Urothelium cell line (cell line): ENCODE data around the gene UHRF1.
A peak's percentile ranks its signal among the peaks of the same experiment; 100 is the strongest.
"Not testable (repeated sequence)": the region's sequence is repeated elsewhere in the genome, so short reads cannot be mapped to it uniquely, and the experiment has no call there.

Experiments used
- DNase-seq: peaks from one replicate; pipeline ENCODE4 v3.0.0; 2011; ENCODE audit warnings: low spot score, mixed read lengths
- FAIRE-seq: peaks from 2 replicates; lab custom pipeline; 2011; peaks lifted over from hg19 to GRCh38; lab: Jason Lieb, UNC

The UHRF1 gene

GRCh38 chr19:4896372-4896771 is 12.9 kb upstream of the UHRF1 start:
- DNase-seq (peak; percentile 31), FAIRE-seq (no peak)

GRCh38 chr19:4897146-4897545 is 12.2 kb upstream of the UHRF1 start:
- FAIRE-seq (no peak), DNase-seq (no peak)

GRCh38 chr19:4900879-4901278 is 8.4 kb upstream of the UHRF1 start:
- FAIRE-seq, DNase-seq: not testable (repeated sequence)

DNA sequence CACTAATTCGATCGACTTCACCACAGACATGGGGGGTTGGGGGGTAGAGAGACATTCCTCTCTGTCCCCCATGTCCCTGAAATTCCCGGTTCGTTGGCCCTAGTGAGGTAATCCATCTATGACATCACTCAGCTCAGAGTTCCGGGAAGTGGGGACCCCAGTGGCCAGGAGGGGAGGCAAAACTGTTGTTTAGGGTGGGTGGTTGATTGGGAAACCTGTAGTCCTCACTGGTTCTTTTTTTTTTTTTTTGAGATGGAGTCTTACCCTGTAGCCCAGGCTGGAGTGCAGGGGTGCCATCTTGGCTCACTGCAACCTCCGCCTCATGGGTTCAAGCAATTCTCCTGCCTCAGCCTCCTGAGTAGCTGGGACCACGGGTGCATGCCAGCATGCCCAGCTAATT is 6.5 kb upstream of the UHRF1 start, which contains the start of gene ARRDC5:
Gene ARRDC5 (minus strand): TSS at position 101 of the 400 bp plus-strand sequence. CDS start 71 bp downstream, at position 30.
- DNase-seq (no peak), FAIRE-seq (no peak)

DNA sequence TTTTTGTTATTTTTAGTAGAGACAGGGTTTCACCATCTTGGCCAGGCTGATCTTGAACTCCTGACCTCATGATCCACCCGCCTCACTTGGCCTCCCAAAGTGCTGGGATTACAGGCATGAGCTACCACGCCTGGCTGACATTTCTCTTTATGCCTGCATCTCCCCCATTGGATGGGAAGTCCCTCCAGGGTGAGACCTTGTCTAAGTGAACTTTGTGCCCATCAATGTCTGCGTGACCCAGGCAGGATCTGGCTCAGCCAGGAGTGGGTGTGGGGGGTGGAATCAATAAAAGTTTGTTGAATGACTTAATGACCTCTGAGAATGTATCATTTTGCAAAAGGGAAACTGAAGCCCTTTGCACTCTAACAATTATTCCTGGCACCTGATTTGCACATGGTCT is 4.8 kb upstream of the UHRF1 start:
- FAIRE-seq: no peak

DNA sequence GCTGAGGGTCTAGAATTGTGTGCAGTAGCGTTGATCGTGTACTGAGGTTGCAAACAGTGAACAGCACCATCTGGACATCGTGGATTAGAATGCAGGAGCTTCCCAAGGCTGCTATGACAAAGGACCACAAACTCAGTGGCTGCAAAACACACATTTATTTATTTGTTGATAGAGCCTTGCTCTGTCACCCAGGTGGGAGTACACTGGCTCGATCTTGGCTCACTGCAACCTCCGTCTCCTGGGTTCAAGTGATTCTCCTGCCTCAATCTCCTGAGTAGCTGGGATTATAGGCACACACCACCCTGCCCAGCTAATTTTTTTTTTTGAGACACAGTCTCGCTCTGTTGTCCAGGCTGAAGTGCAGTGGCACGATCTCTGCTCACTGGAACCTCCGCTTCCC is 2.3 kb upstream of the UHRF1 start:
- no peak for FAIRE-seq
- DNase-seq: no peak

More for the DNA sequence above, 4.8 kb upstream of the UHRF1 start:
- DNase-seq: no peak

DNA sequence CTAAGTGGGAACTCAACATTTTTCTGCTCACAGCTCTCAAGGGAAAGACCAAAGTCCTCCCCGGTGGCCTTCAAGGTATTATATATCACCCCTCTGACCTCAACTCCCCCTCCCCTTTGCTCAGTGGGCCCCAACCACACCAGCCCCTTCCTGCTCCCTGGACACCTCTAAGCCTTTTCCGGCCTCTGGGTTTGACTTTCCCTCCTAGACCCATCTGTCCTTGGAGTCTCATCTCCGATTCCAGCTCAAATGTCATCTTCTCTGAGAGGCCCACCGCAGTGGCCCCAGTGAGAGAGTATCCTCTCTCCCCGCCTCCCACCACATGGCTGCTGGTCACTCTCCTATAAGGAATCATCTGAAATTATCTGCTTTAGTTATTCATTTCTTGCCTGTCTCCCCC is 941 bp upstream of the UHRF1 start:
- DNase-seq (no peak), FAIRE-seq (no peak)

DNA sequence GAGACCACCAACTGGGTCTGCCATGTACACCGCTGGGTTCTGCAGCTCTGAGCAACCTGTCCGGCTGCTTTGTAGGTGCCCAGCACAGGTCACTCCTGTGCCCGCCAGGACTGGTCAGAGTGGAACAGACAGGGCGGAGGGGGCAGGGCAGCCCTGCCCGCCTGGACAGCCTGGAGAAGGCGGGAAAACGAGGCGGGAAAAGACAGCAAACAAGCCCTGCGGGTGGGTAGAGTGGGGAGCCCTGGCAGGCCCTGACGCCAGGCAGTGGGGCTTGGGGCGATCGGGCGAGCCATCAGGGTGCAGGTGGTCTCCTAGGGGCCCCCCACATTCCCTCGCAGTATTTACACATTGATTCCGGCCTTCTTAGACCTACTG is 533 bp upstream of the UHRF1 start:
- DNase-seq: no peak
- no peak for FAIRE-seq

DNA sequence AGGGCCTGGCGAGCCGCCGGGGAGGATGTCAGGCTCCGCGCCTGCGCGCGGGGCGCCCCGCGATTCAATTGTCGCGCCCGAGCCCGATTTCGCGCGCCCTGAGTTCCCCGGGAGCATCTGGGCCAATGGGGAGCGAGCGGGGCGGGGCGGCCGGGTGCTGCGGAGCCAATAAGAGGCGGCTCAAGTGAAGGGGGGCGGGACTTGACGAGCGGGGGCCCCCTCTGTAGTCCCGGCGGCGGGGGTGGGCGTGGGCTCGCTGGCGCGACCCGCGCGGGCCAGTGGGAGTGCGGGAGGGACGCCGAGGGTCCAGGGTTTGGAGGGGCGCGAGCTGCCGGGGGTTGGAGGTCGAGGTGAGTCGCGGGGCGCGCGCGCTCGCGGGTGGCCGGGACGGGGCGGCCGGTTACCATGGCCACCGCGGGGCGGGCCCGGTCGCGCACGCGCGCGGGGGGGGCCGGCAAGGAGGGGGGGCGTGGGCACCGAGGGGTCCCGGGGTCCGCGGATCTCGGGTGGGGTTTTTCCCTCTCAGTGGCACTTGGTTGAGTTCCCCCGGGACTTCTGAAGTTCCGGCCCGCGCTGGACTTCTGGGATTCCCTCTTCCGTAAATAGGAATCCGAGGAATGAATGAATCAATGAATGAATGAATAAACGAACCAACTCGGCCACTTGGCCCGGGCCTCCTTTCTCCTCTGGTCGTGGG is 744 bp downstream of the UHRF1 start:
- peak; percentile 90 for DNase-seq
- FAIRE-seq: no peak

GRCh38 chr19:4910594-4911281 is 1.4 kb downstream of the UHRF1 start:
- peak; percentile 37 for DNase-seq

GRCh38 chr19:4911314-4911713 is 2.0 kb downstream of the UHRF1 start:
- no peak for DNase-seq
- FAIRE-seq: no peak

More at GRCh38 chr19:4910594-4911281, 1.4 kb downstream of the UHRF1 start:
- FAIRE-seq: no peak

GRCh38 chr19:4911786-4912672 is 2.7 kb downstream of the UHRF1 start:
- DNase-seq: peak; percentile 82
- peak; percentile 68 for FAIRE-seq

- DNase-seq (no peak), FAIRE-seq (no peak)
Measured at GRCh38 chr19:4913996-4914735, 4.9 kb downstream of the UHRF1 start.

DNA sequence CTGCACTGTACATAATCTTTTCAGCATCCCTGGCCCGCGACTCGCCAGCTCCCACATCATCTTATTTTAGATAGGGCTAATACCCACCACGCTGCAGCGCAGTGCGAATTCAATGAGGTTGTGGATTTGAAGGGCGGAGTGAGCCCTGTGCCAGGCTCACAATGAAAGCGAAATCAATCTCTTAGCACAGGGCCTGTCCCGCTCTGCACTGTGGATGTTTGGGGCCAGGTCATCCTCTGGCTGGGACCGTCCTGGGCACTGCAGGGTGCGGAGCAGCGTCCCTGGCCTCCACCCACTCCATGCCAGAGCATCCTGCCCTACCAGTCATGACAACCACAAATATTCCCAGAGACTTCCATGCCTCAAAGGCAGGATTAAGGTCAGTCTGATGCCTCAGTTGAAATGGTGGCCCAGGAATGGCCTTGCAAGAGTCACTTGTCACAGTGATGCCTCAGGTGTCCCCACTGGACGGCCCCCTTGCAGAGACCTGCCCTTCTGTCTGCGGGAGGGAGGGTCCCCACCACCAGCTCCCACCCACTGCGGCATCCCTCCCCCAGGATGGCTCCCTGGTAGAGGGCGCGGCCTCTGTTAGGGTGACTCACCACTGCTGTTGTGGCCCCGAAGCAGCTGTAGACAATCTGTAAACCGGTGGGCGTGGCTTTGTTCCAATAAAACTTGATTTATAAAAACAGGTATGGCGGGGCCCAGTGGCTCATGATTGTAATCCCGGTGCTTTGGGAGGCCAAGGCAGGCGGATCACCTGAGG is 5.6 kb downstream of the UHRF1 start:
- no peak for FAIRE-seq

DNA sequence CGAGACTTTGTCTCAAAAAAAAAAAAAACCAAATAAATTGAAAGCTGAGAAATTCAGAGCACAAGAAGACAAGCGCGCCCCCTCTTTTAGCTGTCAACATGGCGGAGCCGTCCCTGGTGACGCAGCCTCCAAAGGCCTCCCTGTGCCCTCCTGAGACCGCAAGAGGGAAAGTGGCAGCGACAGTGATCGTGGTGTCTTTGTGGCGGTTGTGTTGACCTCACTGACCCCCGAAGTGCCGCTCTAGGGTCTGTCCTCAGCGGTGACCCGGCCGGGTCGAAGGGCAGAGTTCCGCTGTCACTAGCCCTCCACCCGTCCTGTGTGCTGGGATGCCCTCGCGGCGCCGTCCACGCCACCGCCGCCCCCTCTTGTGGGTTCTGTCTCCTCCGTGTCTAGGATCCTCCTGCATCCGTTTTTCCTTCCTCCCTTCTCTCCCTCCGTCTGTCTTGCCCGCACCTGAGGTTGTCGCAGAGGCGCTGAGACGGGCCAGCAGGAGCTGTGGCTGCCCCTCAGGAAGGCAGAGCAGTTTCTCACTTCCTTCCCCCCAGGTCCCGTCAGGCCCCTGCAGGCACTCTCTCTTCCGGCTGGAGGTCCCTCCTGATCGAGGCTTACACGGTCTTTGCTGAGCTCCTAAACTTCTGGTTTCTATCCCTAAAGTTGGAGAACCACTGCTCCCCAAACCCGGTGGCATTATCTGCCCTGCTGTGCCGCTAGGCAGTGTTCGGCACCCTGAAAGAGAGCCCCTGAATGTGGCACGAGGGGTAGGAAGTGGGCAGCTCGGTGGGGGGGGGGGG is 7.2 kb downstream of the UHRF1 start:
- FAIRE-seq (no peak), DNase-seq (no peak)

More for the DNA sequence above, 5.6 kb downstream of the UHRF1 start:
- DNase-seq: peak; percentile 81

DNA sequence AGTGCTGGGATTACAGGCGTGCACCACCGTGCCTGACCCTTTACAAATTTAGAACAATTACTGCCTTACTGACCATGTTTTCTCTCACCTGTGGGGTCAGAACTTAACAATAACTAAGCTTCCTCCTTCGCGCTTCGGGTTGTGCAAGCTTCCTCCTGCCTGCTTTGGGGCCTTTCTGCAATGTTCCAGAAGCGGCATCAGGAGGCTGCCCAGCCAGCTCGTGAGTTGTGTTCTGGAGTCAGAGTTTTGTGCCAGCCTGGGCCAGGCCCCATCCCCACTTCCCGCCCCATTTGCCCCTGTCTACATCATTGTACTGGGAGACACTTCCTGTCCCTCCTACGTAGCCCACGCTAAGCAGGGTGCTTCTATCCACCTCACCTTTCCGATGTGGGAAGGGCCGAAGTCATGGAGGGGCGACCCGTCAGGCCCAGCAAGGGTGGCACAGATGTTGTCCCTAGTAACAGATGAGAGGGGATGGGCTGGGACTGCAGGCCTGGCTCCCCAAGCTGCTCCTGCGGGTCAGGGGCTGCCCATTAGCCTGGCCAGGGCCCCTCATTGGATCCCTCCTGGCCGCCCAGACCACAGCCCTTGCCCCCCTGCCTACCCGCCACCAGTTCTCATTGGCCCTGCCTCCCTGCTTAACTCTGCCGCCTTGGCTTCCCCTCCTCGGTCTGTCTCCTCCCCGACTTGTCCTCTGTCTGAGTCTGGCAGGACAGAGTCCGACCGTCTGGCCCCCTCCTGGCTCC is 13.4 kb downstream of the UHRF1 start:
- no peak for FAIRE-seq
- DNase-seq: no peak

GRCh38 chr19:4923276-4923747 is 14.0 kb downstream of the UHRF1 start:
- FAIRE-seq: no peak
- DNase-seq: no peak

DNA sequence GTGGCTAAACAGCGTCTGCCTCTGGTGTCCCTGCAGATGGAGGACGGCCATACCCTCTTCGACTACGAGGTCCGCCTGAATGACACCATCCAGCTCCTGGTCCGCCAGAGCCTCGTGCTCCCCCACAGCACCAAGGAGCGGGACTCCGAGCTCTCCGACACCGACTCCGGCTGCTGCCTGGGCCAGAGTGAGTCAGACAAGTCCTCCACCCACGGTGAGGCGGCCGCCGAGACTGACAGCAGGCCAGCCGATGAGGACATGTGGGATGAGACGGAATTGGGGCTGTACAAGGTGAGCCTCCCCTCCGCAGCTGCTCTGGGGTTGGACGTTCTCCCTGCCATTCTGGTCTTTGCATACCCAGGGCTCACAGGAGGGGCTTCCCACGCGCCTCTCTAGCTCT is 19.9 kb downstream of the UHRF1 start:
- no peak for FAIRE-seq
- DNase-seq: no peak
